ENCODE data around the gene MC1R.

The MC1R gene

GRCh38 chr16:89890200-89890599, 28.5 kb upstream of the MC1R start:
- DNase-seq (ENCODE audit: low read depth), result no peak
- TF ChIP-seq MYC (IDR thresholded peaks at IDR 0.05; ENCODE audit: low read depth, low read length), result no peak
- no peak for TF ChIP-seq CTCF (IDR thresholded peaks at IDR 0.05; ENCODE audit: low read depth, low read length)
- no peak for TF ChIP-seq MAX (IDR thresholded peaks at IDR 0.05; ENCODE audit: low read depth, low read length)
- no peak for TF ChIP-seq POLR2A (IDR thresholded peaks at IDR 0.05; ENCODE audit: extremely low read depth, insufficient read length)
- H3K4me3 ChIP-seq (ENCODE audit: low read depth, low read length), result no peak overlapping the region

GRCh38 chr16:89890886-89891657, 27.6 kb upstream of the MC1R start:
- no peak overlapping the region for H3K4me3 ChIP-seq (ENCODE audit: low read depth, low read length)
- TF ChIP-seq POLR2A (IDR thresholded peaks at IDR 0.05; ENCODE audit: extremely low read depth, insufficient read length) (no peak), MAX (IDR thresholded peaks at IDR 0.05; ENCODE audit: low read depth, low read length) (no peak), MYC (IDR thresholded peaks at IDR 0.05; ENCODE audit: low read depth, low read length) (no peak), CTCF (IDR thresholded peaks at IDR 0.05; ENCODE audit: low read depth, low read length) (no peak)
- no peak for DNase-seq (ENCODE audit: low read depth)

GRCh38 chr16:89892055-89892630, 26.5 kb upstream of the MC1R start:
- no peak for DNase-seq (ENCODE audit: low read depth)
- no peak for TF ChIP-seq CTCF (IDR thresholded peaks at IDR 0.05; ENCODE audit: low read depth, low read length)
- TF ChIP-seq MAX (IDR thresholded peaks at IDR 0.05; ENCODE audit: low read depth, low read length), result no peak
- no peak for TF ChIP-seq MYC (IDR thresholded peaks at IDR 0.05; ENCODE audit: low read depth, low read length)
- no peak for TF ChIP-seq POLR2A (IDR thresholded peaks at IDR 0.05; ENCODE audit: extremely low read depth, insufficient read length)
- H3K4me3 ChIP-seq (ENCODE audit: low read depth, low read length), result no peak overlapping the region

GRCh38 chr16:89892635-89893034, 26.0 kb upstream of the MC1R start:
- TF ChIP-seq MYC (IDR thresholded peaks at IDR 0.05; ENCODE audit: low read depth, low read length), result no peak
- no peak for TF ChIP-seq POLR2A (IDR thresholded peaks at IDR 0.05; ENCODE audit: extremely low read depth, insufficient read length)
- no peak for TF ChIP-seq MAX (IDR thresholded peaks at IDR 0.05; ENCODE audit: low read depth, low read length)
- no peak for TF ChIP-seq CTCF (IDR thresholded peaks at IDR 0.05; ENCODE audit: low read depth, low read length)
- H3K4me3 ChIP-seq (ENCODE audit: low read depth, low read length), result no peak overlapping the region
- DNase-seq (ENCODE audit: low read depth), result no peak

GRCh38 chr16:89893642-89894548, 24.8 kb upstream of the MC1R start:
- no peak overlapping the region for H3K4me3 ChIP-seq (ENCODE audit: low read depth, low read length)
- no peak for TF ChIP-seq MYC (IDR thresholded peaks at IDR 0.05; ENCODE audit: low read depth, low read length)
- TF ChIP-seq MAX (IDR thresholded peaks at IDR 0.05; ENCODE audit: low read depth, low read length), result no peak
- no peak for TF ChIP-seq POLR2A (IDR thresholded peaks at IDR 0.05; ENCODE audit: extremely low read depth, insufficient read length)
- TF ChIP-seq CTCF (IDR thresholded peaks at IDR 0.05; ENCODE audit: low read depth, low read length), result no peak
- no peak for DNase-seq (ENCODE audit: low read depth)
